Uterus (tissue), 2 donors: Measurements from ENCODE around the gene PSMG4.

ENCODE experiments used
- CTCF ChIP-seq, 4 experiments: fragments of 200-600 bp in 2 of 4; fragments of 450-650 bp in 2 of 4; sonication (generic) in 2 of 4; IDR thresholded peaks; one replicate each; pipeline ENCODE4 v1.5.1; 2016 to 2019; ENCODE audit warnings: antibody characterized with exemption in 4 of 4, mild to moderate bottlenecking in 2 of 4, moderate library complexity in 1 of 4
- POLR2A ChIP-seq, 2 donors: fragments of 450-650 bp; IDR thresholded peaks; one replicate each; pipeline ENCODE4 v1.6.1; 2016; ENCODE audit warnings: antibody characterized with exemption in 2 of 2, mild to moderate bottlenecking in 1 of 2, moderate library complexity in 1 of 2

- TF ChIP-seq CTCF (IDR thresholded peaks at IDR 0.05) (no peak), POLR2A (IDR thresholded peaks at IDR 0.05) (no peak)
These were observed 23.1 kb downstream of the PSMG4 start for GRCh38 chr6:3281631-3282475.
